Fibroblast of lung (primary cell): Measurements from ENCODE around the gene SPACA7.

Experiments
- CTCF ChIP-seq, 2 donors: IDR thresholded peaks in 1 of 2; conservative IDR thresholded peaks in 1 of 2; 1 replicate in 1 of 2; 2 replicates in 1 of 2; pipeline ENCODE4 v1.5.1; 2011 to 2012; ENCODE audit warnings: low read length in 2 of 2, control low read depth in 1 of 2, inconsistent platforms in 1 of 2, low read depth in 1 of 2, mild to moderate bottlenecking in 1 of 2
- EZH2 ChIP-seq: IDR thresholded peaks from 2 replicates; pipeline ENCODE4 v1.5.1; 2012; ENCODE audit warnings: low read length, control low read depth, mild to moderate bottlenecking; ENCODE audit errors: missing control alignments

- TF ChIP-seq EZH2 (no peak), CTCF (conservative IDR thresholded peaks at IDR 0.05 in 1 of 2, IDR thresholded peaks at IDR 0.05 in 1 of 2; ENCODE audit: low read depth in 1 of 2, low read length in 2 of 2) (peak; percentile 84 to 96)
Measured at GRCh38 chr13:112443995-112444311, 67.8 kb downstream of the SPACA7 start.
